Ishikawa (cell line): ENCODE results near the gene SPACA9.

Experiments
- CEBPB ChIP-seq: IDR thresholded peaks from 2 replicates; pipeline ENCODE4 v1.6.1; 2012
- CREB1 ChIP-seq: IDR thresholded peaks from 2 replicates; pipeline ENCODE4 v1.6.1; 2012; ENCODE audit warnings: low read depth
- EGR1 ChIP-seq: IDR thresholded peaks from 2 replicates; pipeline ENCODE4 v1.6.1; 2012
- EP300 ChIP-seq: IDR thresholded peaks from 2 replicates; pipeline ENCODE4 v1.6.1; 2012; ENCODE audit warnings: borderline replicate concordance
- FOXM1 ChIP-seq: IDR thresholded peaks from 2 replicates; pipeline ENCODE4 v1.6.1; 2012; ENCODE audit warnings: low read depth, borderline replicate concordance
- MAX ChIP-seq: IDR thresholded peaks from 2 replicates; pipeline ENCODE4 v1.6.1; 2012
- NFIC ChIP-seq: IDR thresholded peaks from 2 replicates; pipeline ENCODE4 v1.6.1; 2012
- RAD21 ChIP-seq: IDR thresholded peaks from 2 replicates; pipeline ENCODE4 v1.6.1; 2012; ENCODE audit warnings: low read depth
- REST ChIP-seq: IDR thresholded peaks from 2 replicates; pipeline ENCODE4 v1.6.1; 2012; ENCODE audit warnings: low read depth, mild to moderate bottlenecking
- TAF1 ChIP-seq: IDR thresholded peaks from 2 replicates; pipeline ENCODE4 v1.6.1; 2012; ENCODE audit warnings: low read depth, mild to moderate bottlenecking
- TCF12 ChIP-seq: IDR thresholded peaks from 2 replicates; pipeline ENCODE4 v1.6.1; 2012; ENCODE audit warnings: low read depth
- TEAD4 ChIP-seq: IDR thresholded peaks from 2 replicates; pipeline ENCODE4 v1.6.1; 2012
- USF1 ChIP-seq: IDR thresholded peaks from 2 replicates; pipeline ENCODE4 v1.6.1; 2012
- YY1 ChIP-seq: IDR thresholded peaks from 2 replicates; pipeline ENCODE4 v1.6.1; 2012; ENCODE audit warnings: low read depth
- ZBTB7A ChIP-seq: IDR thresholded peaks from 2 replicates; pipeline ENCODE4 v1.6.1; 2012; ENCODE audit warnings: low read depth

The SPACA9 gene

GRCh38 chr9:132935026-132935425 is 56.3 kb downstream of the SPACA9 start:
- TF ChIP-seq USF1 (no peak), YY1 (no peak), ZBTB7A (no peak), CEBPB (no peak), EGR1 (no peak), CREB1 (no peak), FOXM1 (no peak), NFIC (no peak), TEAD4 (no peak), REST (no peak), TCF12 (no peak), RAD21 (no peak), TAF1 (no peak), EP300 (no peak)

- TF ChIP-seq TAF1: no peak
- TF ChIP-seq USF1: no peak
- TF ChIP-seq TEAD4: no peak
- TF ChIP-seq CREB1: no peak
- no peak for TF ChIP-seq FOXM1
- no peak for TF ChIP-seq NFIC
Observed at GRCh38 chr9:132937463-132937901, 58.8 kb downstream of the SPACA9 start.

- TF ChIP-seq FOXM1 (no peak), TEAD4 (no peak), YY1 (no peak), ZBTB7A (no peak), CEBPB (no peak), EP300 (no peak), TCF12 (no peak), TAF1 (no peak), EGR1 (no peak), MAX (no peak), REST (no peak), RAD21 (no peak), NFIC (no peak), CREB1 (no peak), USF1 (no peak)
Observed at GRCh38 chr9:132939169-132939568, 60.5 kb downstream of the SPACA9 start.
